HepG2 (cell line): ENCODE results near the gene SLC38A1.

ENCODE experiments used
- BCL3 ChIP-seq: sonication (generic); formaldehyde crosslinking; IDR thresholded peaks from 2 replicates; pipeline ENCODE4 v1.5.1; 2020; ENCODE audit warnings: mild to moderate bottlenecking, missing genetic modification reagents, moderate library complexity
- CBX1 ChIP-seq: IDR thresholded peaks from one replicate; pipeline ENCODE4 v1.6.1; 2016; ENCODE audit warnings: antibody characterized with exemption, low read depth
- CREM ChIP-seq, 2 experiments: sonication (generic) in 1 of 2; formaldehyde crosslinking in 1 of 2; IDR thresholded peaks; 2 replicates each; pipeline versions ENCODE4 v1.4.0 to v1.6.1; 2016 to 2020; ENCODE audit warnings: antibody characterized with exemption in 1 of 2, mild to moderate bottlenecking in 1 of 2, missing genetic modification reagents in 1 of 2
- CTCF ChIP-seq: sonication (generic); formaldehyde crosslinking; IDR thresholded peaks from 2 replicates; pipeline ENCODE4 v1.5.0; 2020; ENCODE audit warnings: mild to moderate bottlenecking, missing genetic modification reagents, moderate library complexity
- EP300 ChIP-seq, 3 experiments: sonication (generic) in 1 of 3; formaldehyde crosslinking in 1 of 3; IDR thresholded peaks; 2 replicates each; pipeline versions ENCODE4 v1.5.1 to v1.6.1; 2011 to 2020; ENCODE audit warnings: low read depth in 2 of 3, low read length in 2 of 3, borderline replicate concordance in 1 of 3, improper control_type of control experiment in 1 of 3, mild to moderate bottlenecking in 1 of 3, missing genetic modification reagents in 1 of 3, moderate library complexity in 1 of 3
- EZH2 ChIP-seq: conservative IDR thresholded peaks from 2 replicates; pipeline ENCODE4 v1.6.1; 2012; ENCODE audit warnings: mild to moderate bottlenecking, low read depth, low read length, moderate library complexity
- FOSL1 ChIP-seq: sonication (generic); formaldehyde crosslinking; IDR thresholded peaks from 2 replicates; pipeline ENCODE4 v1.9.0; 2021; ENCODE audit warnings: missing genetic modification reagents, borderline replicate concordance
- JUND ChIP-seq: sonication (generic); formaldehyde crosslinking; IDR thresholded peaks from 2 replicates; pipeline ENCODE4 v1.8.0; 2022; ENCODE audit warnings: mild to moderate bottlenecking, missing genetic modification reagents
- REST ChIP-seq, 2 experiments: IDR thresholded peaks; 2 replicates each; pipeline ENCODE4 v1.6.1; 2011 to 2012; ENCODE audit warnings: low read length in 2 of 2, borderline replicate concordance in 1 of 2, low read depth in 1 of 2, mild to moderate bottlenecking in 1 of 2, moderate library complexity in 1 of 2
- SIN3A ChIP-seq: IDR thresholded peaks from 2 replicates; pipeline ENCODE4 v1.6.1; 2011; ENCODE audit warnings: low read depth, mild to moderate bottlenecking, control low read depth, low read length, borderline replicate concordance
- ZXDC ChIP-seq: sonication (generic); formaldehyde crosslinking; IDR thresholded peaks from 2 replicates; pipeline ENCODE4 v1.5.0; 2020; ENCODE audit warnings: mild to moderate bottlenecking, missing genetic modification reagents

- no peak for TF ChIP-seq BCL3 (CRISPR knock-in tag)
- TF ChIP-seq CBX1: no peak
- TF ChIP-seq FOSL1 (CRISPR knock-in tag): no peak
- no peak for TF ChIP-seq EP300 (IDR thresholded peaks at IDR 0.05; ENCODE audit: low read depth in 2 of 2, low read length in 2 of 2)
- TF ChIP-seq EP300 (CRISPR knock-in tag; IDR thresholded peaks at IDR 0.05; ENCODE audit: borderline replicate concordance): no peak
- TF ChIP-seq CREM (IDR thresholded peaks at IDR 0.05): no peak
- no peak for TF ChIP-seq CREM (CRISPR knock-in tag; IDR thresholded peaks at IDR 0.05)
- no peak for TF ChIP-seq CTCF (CRISPR knock-in tag)
- no peak for TF ChIP-seq REST (IDR thresholded peaks at IDR 0.05; ENCODE audit: borderline replicate concordance in 1 of 2, low read depth in 1 of 2, low read length in 2 of 2)
- no peak for TF ChIP-seq SIN3A
- TF ChIP-seq ZXDC (CRISPR knock-in tag): no peak
- no peak for TF ChIP-seq JUND
- TF ChIP-seq EZH2: no peak
Measured at GRCh38 chr12:46318037-46318436, 49.2 kb upstream of the SLC38A1 start.
